ENCODE measurements around the gene SHCBP1L. TPM values are rescaled to one million over a fixed set of nuclear protein-coding genes. Genes with fewer than 3 reads are reported as not detected.

The SHCBP1L gene
- total RNA-seq = not detected in 2 replicates
- long read RNA-seq = 0 reads

GRCh38 chr1:182952677-182953444 is at the start of gene SHCBP1L:
Gene SHCBP1L, minus strand, starts transcription at chr1:182953166. Its CDS starts 33 bp downstream, at chr1:182953133.
- Mint-ChIP-seq H3K9me3 (ENCODE audit: low read depth) (no peaks in the 10 kb centered on the region), H3K27me3 (no peaks in the 10 kb centered on the region), H3K4me3 (ENCODE audit: low read depth) (no peak within 1 kb of the TSS), H3K4me1 (ENCODE audit: low read depth) (no peaks in the 10 kb centered on the region), H3K27ac (no peak within 1 kb of the TSS), H3K36me3 (ENCODE audit: insufficient read depth) (no peaks in the 10 kb centered on the region)
- TF ChIP-seq CTCF (IDR thresholded peaks at IDR 0.05; ENCODE audit: unreplicated experiment) = no peak
- DNase-seq (ENCODE audit: low spot score, unreplicated experiment) = no peak

GRCh38 chr1:183002267-183002666 is 49.3 kb upstream of the SHCBP1L start:
- Mint-ChIP-seq H3K36me3 (ENCODE audit: insufficient read depth) (no peaks in the 10 kb centered on the region), H3K9me3 (ENCODE audit: low read depth) (no peaks in the 10 kb centered on the region), H3K4me3 (ENCODE audit: low read depth) (no peak overlapping the region), H3K27me3 (peaks cover 9% of the 10 kb centered on the region), H3K4me1 (ENCODE audit: low read depth) (no peaks in the 10 kb centered on the region), H3K27ac (no peak overlapping the region)
- no peak for DNase-seq (ENCODE audit: low spot score, unreplicated experiment)
- TF ChIP-seq CTCF (IDR thresholded peaks at IDR 0.05; ENCODE audit: unreplicated experiment) = no peak

GRCh38 chr1:183000167-183000962 is 47.4 kb upstream of the SHCBP1L start:
- H3K36me3 Mint-ChIP-seq (ENCODE audit: insufficient read depth) = no peaks in the 10 kb centered on the region
- TF ChIP-seq CTCF (IDR thresholded peaks at IDR 0.05; ENCODE audit: unreplicated experiment) = no peak
- H3K4me1 Mint-ChIP-seq (ENCODE audit: low read depth) = no peaks in the 10 kb centered on the region
- H3K9me3 Mint-ChIP-seq (ENCODE audit: low read depth) = no peaks in the 10 kb centered on the region
- no peak overlapping the region for H3K4me3 Mint-ChIP-seq (ENCODE audit: low read depth)
- H3K27me3 Mint-ChIP-seq = peaks cover 9% of the 10 kb centered on the region
- H3K27ac Mint-ChIP-seq = no peak overlapping the region
- DNase-seq (ENCODE audit: low spot score, unreplicated experiment) = no peak

GRCh38 chr1:182998482-182998881 is 45.5 kb upstream of the SHCBP1L start:
- Mint-ChIP-seq H3K27ac (no peak overlapping the region), H3K4me3 (ENCODE audit: low read depth) (no peak overlapping the region)

More at GRCh38 chr1:182998482-182998881, 45.5 kb upstream of the SHCBP1L start:
- TF ChIP-seq CTCF (IDR thresholded peaks at IDR 0.05; ENCODE audit: unreplicated experiment) = no peak
- H3K27me3 Mint-ChIP-seq = peaks cover 6% of the 10 kb centered on the region
- DNase-seq (ENCODE audit: low spot score, unreplicated experiment) = no peak
- no peaks in the 10 kb centered on the region for H3K4me1 Mint-ChIP-seq (ENCODE audit: low read depth)
- no peaks in the 10 kb centered on the region for H3K36me3 Mint-ChIP-seq (ENCODE audit: insufficient read depth)
- no peaks in the 10 kb centered on the region for H3K9me3 Mint-ChIP-seq (ENCODE audit: low read depth)
